Caco-2 (cell line): ENCODE results near the gene PDZD2. TPM values are rescaled to one million over a fixed set of nuclear protein-coding genes. Genes with fewer than 3 reads are reported as not detected.

ENCODE experiments used
- BruUV-seq: library from RNA; stranded (reverse); fragments of 400-500 nt; replicated peaks from 2 replicates; lab custom pipeline; 2021; lab: Mats Ljungman, UMichigan
- CTCF ChIA-PET: fragments of 300-600 bp; sonication (Branson Sonifier 250); formaldehyde crosslinking; loops from one replicate; lab custom pipeline; 2022; ENCODE audit warnings: antibody characterized with exemption; lab: Charles Lee
- POLR2A ChIA-PET: fragments of 300-600 bp; sonication (Branson Sonifier 250); formaldehyde crosslinking; loops from one replicate; lab custom pipeline; 2022; ENCODE audit warnings: antibody characterized with exemption; lab: Charles Lee
- DNase-seq, 2 experiments: peaks; one replicate each; pipeline versions ENCODE4 v3.0.0 to v3.0.0-alpha.2; 2020 to 2022
- H3K27me3 ChIP-seq: replicated peaks from 2 replicates; pipeline ENCODE4 v1.6.0; 2011; ENCODE audit warnings: low read length; ENCODE audit not compliant: control insufficient read depth, insufficient read depth
- H3K36me3 ChIP-seq: 2 replicates; pipeline ENCODE4 v1.5.1; 2011; ENCODE audit warnings: low read length; ENCODE audit not compliant: control insufficient read depth, insufficient read depth
- H3K4me1 ChIP-seq: fragments of 250-450 bp; sonication (Bioruptor Pico); 2 replicates; pipeline ENCODE4 v1.5.1; 2020; ENCODE audit warnings: mild to moderate bottlenecking
- H3K4me3 ChIP-seq: 2 replicates; pipeline ENCODE4 v1.5.1; 2011; ENCODE audit warnings: low read depth, mild to moderate bottlenecking, control low read depth, low read length
- H3K9me3 ChIP-seq: fragments of 250-450 bp; sonication (Bioruptor Pico); 2 replicates; pipeline ENCODE4 v1.5.1; 2020; ENCODE audit warnings: mild to moderate bottlenecking, moderate library complexity
- H3K27ac Mint-ChIP-seq: one replicate; pipeline ENCODE4 v1.8.0; 2022; ENCODE audit warnings: mixed read lengths; ENCODE audit not compliant: unreplicated experiment
- H3K27me3 Mint-ChIP-seq: one replicate; pipeline ENCODE4 v1.8.0; 2022; ENCODE audit warnings: mixed read lengths; ENCODE audit not compliant: insufficient read depth, unreplicated experiment
- H3K36me3 Mint-ChIP-seq: one replicate; pipeline ENCODE4 v1.8.0; 2022; ENCODE audit warnings: mild to moderate bottlenecking, mixed read lengths; ENCODE audit not compliant: insufficient read depth, unreplicated experiment
- H3K4me1 Mint-ChIP-seq: one replicate; pipeline ENCODE4 v1.8.0; 2022; ENCODE audit warnings: low read depth, mixed read lengths; ENCODE audit not compliant: unreplicated experiment
- H3K4me3 Mint-ChIP-seq: one replicate; pipeline ENCODE4 v1.8.0; 2022; ENCODE audit warnings: mild to moderate bottlenecking, moderate library complexity, mixed read lengths; ENCODE audit not compliant: unreplicated experiment
- H3K9me3 Mint-ChIP-seq: one replicate; pipeline ENCODE4 v1.8.0; 2022; ENCODE audit warnings: mixed read lengths; ENCODE audit not compliant: unreplicated experiment
- CTCF ChIP-seq, 2 experiments: fragments of 200-600 bp in 1 of 2; IDR thresholded peaks; 1 replicate in 1 of 2; 2 replicates in 1 of 2; pipeline versions ENCODE4 v1.5.1 to v1.8.0; 2011 to 2022; ENCODE audit warnings: antibody characterized with exemption in 1 of 2, control low read depth in 1 of 2, inconsistent platforms in 1 of 2, low read depth in 1 of 2, low read length in 1 of 2, mild to moderate bottlenecking in 1 of 2, moderate library complexity in 1 of 2; ENCODE audit not compliant: insufficient read depth in 1 of 2, severe bottlenecking in 1 of 2, unreplicated experiment in 1 of 2
- intact Hi-C: fragments of 100-400 bp; cut with micrococcal nuclease; formaldehyde crosslinking; loops from one replicate; pipeline ENCODE4 v1.10.0; 2022; ENCODE audit not compliant: unreplicated experiment
- total RNA-seq: library from RNA; stranded (reverse); gene quantifications from 2 replicates; pipeline ENCODE4 v1.2.3, GENCODE V29; 2022

Gene PDZD2
- total RNA-seq, 1 experiment from 2014 or later, result 0.16 TPM

GRCh38 chr5:31733371-31733770 is 94.4 kb downstream of the PDZD2 start:
- no peaks in the 10 kb centered on the region for H3K9me3 Mint-ChIP-seq
- no peaks in the 10 kb centered on the region for H3K36me3 Mint-ChIP-seq
- Histone ChIP-seq H3K4me3 (no peak overlapping the region), H3K27me3 (no peaks in the 10 kb centered on the region), H3K36me3 (no peaks in the 10 kb centered on the region), H3K4me1 (no peaks in the 10 kb centered on the region), H3K9me3 (no peaks in the 10 kb centered on the region)
- ChIA-PET CTCF (interaction anchor here (0.7 kb wide), 1 partner anchor 325 kb away, joined by 3 read pairs; no protein-coding TSS in a partner anchor), POLR2A (no interaction called here)
- BruUV-seq, result no TSS peak
- TF ChIP-seq CTCF (IDR thresholded peaks at IDR 0.05; ENCODE audit: insufficient read depth in 1 of 2, low read depth in 1 of 2, low read length in 1 of 2, severe bottlenecking in 1 of 2, unreplicated experiment in 1 of 2), result no peak
- no peak for DNase-seq
- H3K27me3 Mint-ChIP-seq, result peaks cover 3% of the 10 kb centered on the region
- intact Hi-C loops, result no loop called here
- H3K4me3 Mint-ChIP-seq, result no peak overlapping the region
- H3K27ac Mint-ChIP-seq, result no peak overlapping the region
- no peaks in the 10 kb centered on the region for H3K4me1 Mint-ChIP-seq

GRCh38 chr5:31736127-31736526 is 97.2 kb downstream of the PDZD2 start:
- ChIA-PET CTCF (no interaction called here), POLR2A (no interaction called here)
- no peak overlapping the region for H3K4me3 Mint-ChIP-seq
- H3K27me3 Mint-ChIP-seq, result peaks cover 7% of the 10 kb centered on the region
- H3K4me3 ChIP-seq, result no peak overlapping the region
- H3K4me1 Mint-ChIP-seq, result no peaks in the 10 kb centered on the region
- no peak for TF ChIP-seq CTCF (IDR thresholded peaks at IDR 0.05; ENCODE audit: insufficient read depth in 1 of 2, low read depth in 1 of 2, low read length in 1 of 2, severe bottlenecking in 1 of 2, unreplicated experiment in 1 of 2)
- no peak overlapping the region for H3K27ac Mint-ChIP-seq
- H3K9me3 ChIP-seq, result no peaks in the 10 kb centered on the region
- BruUV-seq, result no TSS peak
- H3K9me3 Mint-ChIP-seq, result no peaks in the 10 kb centered on the region
- H3K27me3 ChIP-seq, result no peaks in the 10 kb centered on the region
- no peaks in the 10 kb centered on the region for H3K36me3 ChIP-seq
- intact Hi-C loops, result no loop called here
- DNase-seq, result no peak
- no peaks in the 10 kb centered on the region for H3K4me1 ChIP-seq
- no peaks in the 10 kb centered on the region for H3K36me3 Mint-ChIP-seq

- BruUV-seq, result no TSS peak
- Histone ChIP-seq H3K27me3 (no peaks in the 10 kb centered on the region), H3K4me3 (no peak overlapping the region), H3K9me3 (no peaks in the 10 kb centered on the region), H3K4me1 (no peaks in the 10 kb centered on the region), H3K36me3 (no peaks in the 10 kb centered on the region)
- no peaks in the 10 kb centered on the region for H3K36me3 Mint-ChIP-seq
- no peak overlapping the region for H3K27ac Mint-ChIP-seq
- POLR2A ChIA-PET, result no interaction called here
- DNase-seq, result no peak
- H3K4me3 Mint-ChIP-seq, result no peak overlapping the region
- intact Hi-C loops, result no loop called here
- H3K27me3 Mint-ChIP-seq, result peaks cover 7% of the 10 kb centered on the region
- CTCF ChIA-PET, result no interaction called here
- TF ChIP-seq CTCF (IDR thresholded peaks at IDR 0.05; ENCODE audit: insufficient read depth in 1 of 2, low read depth in 1 of 2, low read length in 1 of 2, severe bottlenecking in 1 of 2, unreplicated experiment in 1 of 2), result no peak
- H3K4me1 Mint-ChIP-seq, result no peaks in the 10 kb centered on the region
- H3K9me3 Mint-ChIP-seq, result no peaks in the 10 kb centered on the region
Observed at GRCh38 chr5:31738199-31738598, 99.3 kb downstream of the PDZD2 start.
